ENCODE data around the gene CLTRN.
"Not testable (repeated sequence)": the region's sequence is repeated elsewhere in the genome, so short reads cannot be mapped to it uniquely, and the experiment has no call there.

The CLTRN gene, protein sequence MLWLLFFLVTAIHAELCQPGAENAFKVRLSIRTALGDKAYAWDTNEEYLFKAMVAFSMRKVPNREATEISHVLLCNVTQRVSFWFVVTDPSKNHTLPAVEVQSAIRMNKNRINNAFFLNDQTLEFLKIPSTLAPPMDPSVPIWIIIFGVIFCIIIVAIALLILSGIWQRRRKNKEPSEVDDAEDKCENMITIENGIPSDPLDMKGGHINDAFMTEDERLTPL
- total RNA-seq = 0.31 to 0.40 reads per million in 2 donors

DNA sequence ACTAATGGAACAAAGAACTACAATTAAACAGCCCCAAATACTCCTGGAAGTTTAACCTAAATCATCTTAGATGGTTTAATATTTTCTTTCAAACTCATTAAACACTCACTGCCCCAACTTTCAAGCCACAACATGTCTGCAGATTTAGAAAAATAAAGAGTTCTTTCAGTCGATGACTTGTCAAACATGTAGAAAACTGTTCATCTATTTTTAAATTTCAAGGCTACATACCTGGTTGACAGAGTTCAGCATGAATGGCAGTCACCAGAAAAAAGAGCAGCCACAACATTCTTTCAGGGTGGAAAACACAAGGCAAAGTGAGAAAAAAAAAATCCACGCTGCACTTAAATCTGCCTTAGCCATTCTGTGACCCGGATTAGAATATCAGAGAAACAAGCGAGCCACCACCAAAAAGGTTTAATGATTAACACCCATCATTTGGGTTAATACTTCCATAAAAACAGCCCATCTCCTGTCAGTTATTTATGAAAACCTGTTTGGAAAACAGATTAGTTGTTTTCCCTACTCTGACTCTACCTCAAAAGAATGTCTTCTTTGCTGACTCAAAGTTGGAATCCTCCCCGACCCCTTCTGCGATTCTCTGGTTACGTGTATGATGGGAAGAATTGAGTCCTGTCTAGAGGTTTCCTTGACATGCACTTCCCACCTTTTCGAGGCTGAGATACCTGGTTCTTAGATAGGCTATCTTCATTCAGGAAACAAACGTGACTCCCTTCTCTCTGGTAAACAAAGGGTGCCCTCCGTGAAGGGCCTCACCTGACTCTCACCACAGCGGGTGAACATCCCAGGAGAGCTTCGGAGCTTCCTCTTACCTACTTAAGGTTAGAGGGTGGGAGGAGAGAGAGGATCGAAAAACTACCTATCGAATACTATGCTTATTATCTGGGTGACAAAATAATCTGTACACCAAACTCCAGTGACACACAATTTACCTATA, at the start of gene CLTRN:
Gene CLTRN (minus strand): TSS at position 319 of the 958 bp plus-strand sequence. CDS start 30 bp downstream, at position 289.
- no peak for DNase-seq

DNA sequence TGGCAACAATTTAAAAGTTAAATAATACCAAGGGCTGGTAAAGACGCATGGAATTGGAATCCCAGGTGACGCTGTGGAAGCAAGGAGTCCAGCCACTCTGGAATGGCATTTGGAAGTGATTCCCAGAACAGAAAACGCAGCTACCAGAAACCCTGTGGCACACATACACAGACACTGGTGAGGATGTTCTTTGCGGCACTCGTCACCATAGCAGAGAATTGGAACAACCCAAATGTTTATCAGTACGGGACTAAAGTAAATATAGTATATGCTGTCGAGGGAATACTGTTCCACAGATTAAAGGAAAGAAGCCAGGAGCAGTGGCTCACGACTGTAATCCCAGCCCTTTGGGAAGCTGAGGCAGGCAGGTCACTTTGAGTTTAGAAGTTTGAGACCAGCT, 39.7 kb upstream of the CLTRN start:
- DNase-seq = not testable (repeated sequence)

DNA sequence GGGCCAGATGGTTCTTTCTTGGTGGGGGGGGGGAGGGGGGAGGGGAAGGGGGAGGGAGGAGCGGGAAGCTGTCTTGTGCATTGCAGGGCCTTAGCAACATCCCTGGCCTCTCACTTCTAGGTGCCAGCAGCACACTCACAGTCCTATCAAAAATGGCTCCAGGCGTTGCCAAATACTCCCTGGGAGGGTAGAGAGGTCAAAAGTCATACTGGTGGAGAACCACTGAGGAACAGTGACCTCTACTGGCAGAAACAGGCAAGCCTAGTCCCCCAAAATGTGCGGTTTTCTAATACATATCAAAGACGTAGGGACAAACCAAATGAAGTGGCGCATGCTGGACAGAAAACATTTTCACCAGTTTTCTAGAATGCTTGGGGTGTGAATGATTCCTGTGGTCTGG, 39.2 kb upstream of the CLTRN start:
- DNase-seq = not testable (repeated sequence)

DNA sequence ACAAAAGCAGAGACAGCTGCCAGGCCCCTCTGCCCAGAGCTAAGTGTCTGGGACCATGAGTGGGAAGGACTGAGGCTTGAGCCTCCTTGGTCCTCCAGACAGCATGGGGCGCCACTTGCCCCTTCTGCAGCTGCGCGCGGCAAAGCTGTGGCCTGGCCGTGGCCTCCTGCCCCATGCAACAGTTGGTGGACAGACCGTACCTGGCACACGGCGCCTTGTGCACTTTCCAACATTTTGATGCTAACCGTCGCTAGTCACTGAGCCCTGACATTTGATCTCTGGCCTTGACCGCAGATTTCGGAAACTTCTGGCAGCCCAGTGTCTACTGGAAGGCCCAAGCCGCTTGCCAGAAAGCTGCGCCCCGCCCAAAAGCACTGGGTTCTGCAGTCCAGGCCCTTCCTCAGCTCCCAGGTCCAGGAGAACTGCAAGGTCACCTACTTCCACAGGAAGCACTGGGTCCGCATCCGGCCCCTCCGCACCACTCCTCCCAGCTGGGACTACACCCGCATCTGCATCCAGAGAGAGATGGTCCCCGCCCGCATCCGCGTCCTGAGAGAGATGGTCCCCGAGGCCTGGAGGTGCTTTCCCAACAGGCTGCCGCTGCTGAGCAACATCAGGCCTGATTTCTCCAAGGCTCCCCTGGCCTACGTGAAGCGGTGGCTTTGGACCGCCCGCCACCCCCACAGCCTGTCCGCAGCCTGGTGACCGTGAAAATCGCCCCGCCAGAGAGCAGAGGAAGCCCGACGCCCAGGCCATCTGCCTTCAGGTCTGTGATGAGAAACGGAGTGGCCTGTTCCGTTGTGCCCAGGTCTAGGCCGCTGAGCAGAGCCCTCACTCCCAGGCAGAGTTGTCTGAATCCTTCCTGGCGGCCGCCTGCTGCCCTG, 38.1 kb upstream of the CLTRN start:
- DNase-seq = no peak

DNA sequence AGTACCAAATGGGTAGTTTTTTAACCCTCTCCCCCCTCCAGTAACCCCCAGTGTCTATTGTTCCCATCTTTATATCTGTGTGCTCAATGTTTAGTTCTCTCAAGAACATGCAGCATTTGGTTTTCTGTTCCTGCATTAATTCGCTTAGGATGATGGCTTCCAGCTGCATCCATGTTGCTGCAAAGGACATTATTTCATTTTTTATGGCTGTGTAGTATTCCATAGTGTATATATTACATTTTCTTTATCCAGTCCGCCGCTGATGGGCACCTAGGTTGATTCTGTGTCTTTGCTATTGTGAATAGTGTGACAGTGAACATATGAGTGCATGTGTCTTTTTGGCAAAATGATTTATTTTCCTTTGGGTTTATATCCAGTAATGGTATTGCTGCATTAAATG, 31.9 kb upstream of the CLTRN start:
- DNase-seq = no peak

DNA sequence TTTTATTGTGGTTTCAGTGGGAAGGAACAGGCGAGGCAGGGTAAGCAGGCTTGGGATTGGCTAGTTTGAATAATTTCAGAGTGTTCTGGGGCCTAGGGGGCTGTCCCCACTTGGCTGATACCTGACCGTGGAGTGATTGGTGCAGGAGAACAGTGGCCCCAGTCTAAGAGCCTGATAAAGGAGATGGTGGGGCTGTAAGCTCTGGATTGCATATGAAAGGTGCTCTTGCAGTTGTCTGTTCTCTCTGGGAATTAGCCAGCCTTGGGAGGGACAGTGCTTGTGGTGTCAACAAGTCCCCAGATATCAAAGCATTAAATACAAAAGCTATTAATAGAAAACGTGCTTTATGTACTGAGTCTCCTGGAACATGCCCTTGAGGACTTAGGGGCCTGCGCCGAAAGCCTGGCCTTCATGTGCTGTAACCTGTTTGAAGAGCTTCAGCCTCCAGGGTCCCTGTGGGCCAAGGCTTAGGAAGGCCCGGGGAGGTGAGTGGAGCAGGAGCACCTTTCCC, 30.4 kb upstream of the CLTRN start:
- DNase-seq = no peak

DNA sequence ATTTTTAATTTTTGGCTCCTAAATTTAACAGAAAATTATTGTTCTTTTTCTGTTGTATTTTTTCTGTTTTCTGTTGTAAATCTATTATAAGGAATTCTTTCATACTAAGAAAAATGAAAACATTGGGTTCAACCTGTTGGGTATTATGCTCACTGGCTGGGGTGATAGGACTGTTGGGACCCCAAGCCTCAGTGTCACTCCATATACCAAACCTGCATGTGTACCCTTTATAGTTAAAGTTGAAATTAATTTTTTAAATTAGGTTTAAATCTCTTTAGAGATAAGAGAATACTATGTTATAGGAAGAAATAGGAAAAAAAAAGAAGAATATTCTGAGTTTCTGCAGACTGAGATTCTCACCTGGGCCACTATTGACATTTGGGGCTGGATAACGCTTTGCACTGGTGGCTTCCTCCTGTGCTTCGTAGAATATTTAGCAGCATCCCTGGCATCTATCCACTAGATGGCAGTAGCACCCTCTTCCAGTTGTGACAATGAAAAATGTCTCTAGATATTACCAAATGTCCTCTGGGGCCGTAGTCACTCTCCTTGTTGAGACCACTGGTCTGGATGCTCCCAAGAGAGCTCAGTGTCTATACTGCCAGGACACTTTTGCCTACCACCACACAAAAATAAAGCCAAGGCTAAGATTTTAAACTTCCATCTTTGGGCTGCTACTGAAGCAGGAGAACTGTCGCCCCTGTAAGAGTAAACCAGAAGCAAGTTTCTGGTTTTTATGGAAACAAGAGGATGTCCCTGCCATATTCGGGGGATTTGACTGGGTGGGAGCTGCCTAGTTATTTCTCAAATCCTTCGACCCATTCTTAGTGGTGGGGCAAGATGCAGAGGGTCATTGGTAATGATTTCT, 22.4 kb upstream of the CLTRN start:
- peak in 4 of 5 experiments; percentile 13 to 61 (median 36) for DNase-seq

DNA sequence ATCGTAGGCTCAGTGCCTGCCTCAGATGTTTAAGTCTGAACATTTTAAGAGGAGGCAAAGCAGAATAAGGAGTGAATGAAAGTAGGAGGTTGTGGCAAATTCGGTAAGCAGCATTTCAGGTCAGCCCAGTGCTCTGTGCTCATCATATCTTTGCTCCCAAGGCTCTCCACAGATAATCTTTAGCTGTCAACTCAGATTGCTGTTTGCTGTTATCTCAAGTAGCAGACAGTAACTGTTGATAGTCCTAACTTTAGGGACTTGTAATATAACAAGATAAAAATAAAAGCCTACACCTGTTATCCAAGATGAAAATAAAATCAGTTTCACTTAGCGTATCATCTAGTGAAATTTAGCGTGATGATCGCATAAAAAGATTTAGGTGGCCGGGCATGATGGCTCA, 18.6 kb upstream of the CLTRN start:
- no peak for DNase-seq

DNA sequence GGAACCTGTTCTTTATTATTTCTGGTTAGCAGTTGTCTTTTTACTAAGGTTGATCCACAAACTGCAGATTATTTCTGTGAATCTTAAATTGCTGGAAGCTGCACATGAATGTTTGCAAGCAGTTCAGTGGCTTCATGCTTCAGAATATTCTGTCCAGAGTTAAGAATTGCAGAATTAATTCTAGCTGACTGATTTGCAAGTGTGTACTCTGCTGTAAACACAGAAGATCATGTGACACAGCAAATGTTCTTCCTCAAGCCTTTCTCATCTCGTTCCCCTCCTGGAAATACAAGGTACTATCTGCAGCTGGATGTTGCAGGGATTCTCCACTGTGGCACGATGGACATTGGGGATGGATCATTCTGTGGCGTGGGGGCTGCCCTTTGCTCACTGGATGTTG, 16.8 kb upstream of the CLTRN start:
- no peak for DNase-seq

DNA sequence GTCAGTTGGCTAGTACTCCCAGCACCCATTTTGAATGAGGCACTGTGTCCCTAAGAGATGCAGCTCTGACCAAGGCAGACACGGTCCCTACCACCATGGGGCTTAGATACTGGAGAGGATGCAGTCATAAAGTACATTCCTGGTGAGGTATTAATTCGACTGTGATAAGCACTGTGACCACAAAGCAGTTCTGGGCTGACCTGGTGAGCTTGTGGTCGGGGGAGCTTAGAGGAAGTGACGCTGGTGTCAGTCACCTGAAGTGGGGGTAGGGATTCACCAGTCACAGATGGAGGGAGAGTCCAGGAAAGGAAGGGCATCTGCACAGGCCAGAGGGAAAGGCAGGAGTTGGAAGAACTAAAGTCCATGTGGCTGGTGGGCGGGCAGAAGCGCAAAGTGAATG, 15.8 kb upstream of the CLTRN start:
- DNase-seq = peak in 1 of 5 experiments; percentile 31

DNA sequence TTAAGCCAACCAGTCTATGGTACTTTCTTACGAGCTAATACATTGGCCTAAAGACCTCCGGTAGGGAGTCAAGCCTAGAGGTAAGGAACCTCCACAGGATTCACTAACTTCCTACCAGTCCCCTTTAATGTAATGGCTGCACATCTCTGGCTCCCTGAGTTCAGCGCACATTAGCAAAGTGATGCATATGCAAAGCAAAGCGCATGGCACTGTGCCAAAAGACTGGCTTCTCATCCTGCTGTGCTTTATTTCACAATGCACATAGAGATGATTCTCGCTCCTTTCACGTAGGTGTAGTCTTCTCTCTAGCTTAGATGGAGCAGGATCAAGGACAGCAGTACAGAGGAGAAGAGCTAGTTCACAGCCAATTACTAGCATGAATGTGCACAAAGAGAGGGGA, 14.6 kb upstream of the CLTRN start:
- DNase-seq = no peak

DNA sequence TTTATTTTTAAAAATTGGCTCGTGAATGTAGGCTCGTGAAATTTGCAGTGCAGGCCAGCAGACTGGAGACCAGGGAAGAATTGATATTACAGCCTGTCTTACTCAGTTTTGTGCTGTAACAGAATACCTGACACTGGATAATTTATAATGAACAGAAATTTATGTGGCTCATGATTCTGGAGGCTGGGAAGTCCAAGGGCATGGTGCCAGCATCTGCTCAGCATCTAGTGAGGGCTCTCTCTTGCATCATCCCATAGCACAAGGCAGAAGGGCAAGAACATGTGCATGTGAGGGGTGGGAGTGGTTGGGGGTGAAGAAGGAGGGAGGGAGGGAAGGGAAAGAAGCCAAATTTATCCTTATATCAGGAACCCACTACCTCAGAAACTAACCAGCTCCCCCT, 13.7 kb upstream of the CLTRN start:
- no peak for DNase-seq

DNA sequence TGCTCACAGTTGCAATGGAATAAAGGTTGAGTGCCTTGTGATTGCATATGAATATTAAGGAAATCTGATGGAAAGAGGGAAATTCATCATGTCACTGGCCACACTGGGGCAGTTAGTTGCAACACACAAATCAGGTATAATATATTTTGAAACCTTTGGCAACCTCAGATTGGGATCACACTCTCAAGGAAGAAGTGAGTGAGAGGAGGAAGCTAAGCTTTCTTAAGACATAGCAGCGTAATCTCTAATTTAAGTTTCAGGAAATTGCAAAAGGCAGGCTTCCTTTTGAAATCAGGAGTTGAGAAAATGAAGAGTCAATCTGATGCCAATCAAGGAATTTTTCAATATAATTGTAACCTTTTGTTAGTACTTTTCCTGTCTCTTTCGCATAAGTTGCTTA, 12.3 kb upstream of the CLTRN start:
- DNase-seq = no peak

DNA sequence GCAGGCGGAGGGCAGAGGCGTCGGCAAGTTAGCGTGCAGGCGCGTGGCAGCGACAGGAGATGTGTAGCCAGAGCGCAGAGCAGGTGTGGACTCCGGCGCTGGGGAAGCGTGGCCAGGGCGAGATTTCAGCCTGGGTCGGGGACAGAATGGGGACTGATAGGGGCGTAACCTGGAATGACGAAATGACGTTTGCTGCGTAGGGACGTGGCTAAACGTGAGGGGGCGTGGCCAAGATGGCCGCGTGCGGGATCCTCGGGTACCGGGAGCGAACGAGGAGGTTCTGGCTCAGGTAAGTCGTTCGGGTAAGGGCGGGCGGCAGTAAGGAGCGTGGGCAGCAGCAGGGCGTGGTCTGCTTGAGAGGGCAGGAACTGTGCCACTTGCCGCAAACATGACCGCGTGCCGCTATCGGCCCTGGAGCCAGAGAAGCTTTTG, 10.9 kb upstream of the CLTRN start:
- peak; percentile 55 to 89 (median 76) for DNase-seq

DNA sequence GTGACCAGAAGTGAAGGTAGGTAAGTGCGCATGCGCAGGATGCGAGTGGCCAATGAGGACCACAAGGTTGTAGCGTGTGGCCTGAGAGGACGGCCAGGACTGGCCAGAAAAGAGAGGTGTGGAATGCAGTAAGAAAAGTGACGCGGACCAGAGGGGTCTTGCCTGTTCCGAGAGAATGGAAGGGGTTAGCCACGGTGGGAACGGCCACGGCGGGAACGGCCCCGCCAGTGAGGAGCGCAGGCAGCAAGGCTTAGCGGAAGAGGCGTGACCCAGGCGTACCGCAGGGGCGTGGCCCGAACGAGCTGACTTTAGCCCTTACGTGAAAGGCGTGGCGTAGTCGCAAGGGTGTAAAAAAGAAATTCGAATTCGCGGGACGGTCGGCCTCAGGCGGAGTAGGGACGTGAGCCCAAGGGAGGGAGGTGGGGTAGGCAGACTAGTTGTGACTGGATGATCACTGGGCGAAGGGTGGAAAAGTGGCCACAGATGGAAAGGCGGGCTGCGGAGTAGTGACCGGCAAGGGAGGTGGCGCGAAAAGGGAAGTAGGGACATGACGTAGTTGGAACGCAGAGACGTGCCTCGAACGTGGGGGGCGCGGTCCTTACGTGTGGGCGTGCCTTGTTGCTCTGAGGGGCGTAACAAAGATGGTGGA, 10.4 kb upstream of the CLTRN start:
- peak; percentile 51 to 96 (median 82) for DNase-seq

DNA sequence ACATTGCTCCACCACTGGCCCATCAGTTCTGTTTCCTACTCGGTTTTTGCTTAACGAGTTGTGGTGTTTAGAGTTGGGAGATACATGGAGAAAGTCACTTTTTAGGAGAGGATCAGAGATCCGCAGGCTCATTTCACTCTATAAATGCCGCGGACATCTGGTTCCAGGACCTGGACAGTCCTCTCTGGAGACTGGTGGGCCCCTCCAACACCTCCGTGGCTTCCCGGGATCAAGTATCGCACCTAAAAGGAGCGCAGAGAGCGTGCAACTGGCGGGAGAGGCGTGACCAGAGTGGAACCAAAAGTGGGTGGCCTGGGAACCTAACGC, 9.9 kb upstream of the CLTRN start:
- no peak for DNase-seq

DNA sequence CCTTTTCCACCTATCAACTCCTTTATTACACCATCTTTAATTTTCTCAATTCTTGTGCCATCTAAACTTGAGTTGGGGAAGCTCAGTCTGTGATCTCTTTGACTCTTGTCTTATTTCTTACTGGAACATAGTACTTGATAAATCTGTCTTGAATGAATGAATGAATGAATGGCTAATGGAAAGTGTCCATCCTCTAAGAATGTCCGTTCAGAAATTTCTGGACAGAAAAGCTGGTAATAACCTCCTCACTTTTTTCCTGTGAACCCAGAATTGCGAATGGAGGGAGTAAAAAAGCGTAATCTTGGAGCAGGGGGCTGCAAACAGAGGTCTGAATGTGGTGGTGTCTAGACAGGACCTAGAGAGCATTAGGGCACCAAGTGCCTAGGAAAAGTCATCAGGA, 9.4 kb upstream of the CLTRN start:
- DNase-seq = no peak

DNA sequence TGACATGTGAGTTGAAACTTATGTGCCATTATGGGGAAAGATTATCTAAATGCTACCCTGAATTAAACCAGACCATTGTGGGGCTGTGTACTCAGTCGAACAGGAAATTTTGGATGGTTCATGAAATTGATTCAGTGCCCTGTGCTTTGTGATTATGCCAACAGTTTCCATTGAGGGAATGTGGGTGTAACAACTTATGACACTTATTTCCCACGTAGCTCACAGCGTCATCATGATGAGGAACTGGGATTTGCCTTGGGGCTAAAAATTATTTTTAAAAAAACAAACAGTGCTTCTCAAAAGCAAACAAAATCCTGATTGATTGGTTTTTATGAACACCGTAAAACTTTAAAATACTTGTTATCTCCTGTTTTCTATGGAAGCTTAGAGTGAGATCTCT, 8.3 kb upstream of the CLTRN start:
- no peak for DNase-seq

DNA sequence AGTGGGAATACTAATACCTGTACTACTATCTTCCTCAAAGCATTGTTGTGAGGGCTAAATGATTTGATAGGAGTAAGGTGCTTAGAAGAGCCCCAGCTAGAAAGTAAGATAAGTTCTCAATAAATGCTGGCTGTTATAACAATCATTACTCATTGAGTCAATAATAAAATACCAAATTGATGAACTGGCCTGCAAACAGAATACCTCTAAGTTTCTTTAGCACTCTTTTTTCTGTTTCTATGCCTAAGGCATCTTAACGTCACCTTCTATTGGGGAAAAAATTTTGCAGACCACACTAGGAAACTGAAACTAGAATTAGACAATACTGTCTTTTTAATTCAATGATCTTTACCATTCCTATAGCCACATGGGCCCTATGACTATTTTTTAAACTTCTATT, 1.2 kb downstream of the CLTRN start:
- no peak for DNase-seq

DNA sequence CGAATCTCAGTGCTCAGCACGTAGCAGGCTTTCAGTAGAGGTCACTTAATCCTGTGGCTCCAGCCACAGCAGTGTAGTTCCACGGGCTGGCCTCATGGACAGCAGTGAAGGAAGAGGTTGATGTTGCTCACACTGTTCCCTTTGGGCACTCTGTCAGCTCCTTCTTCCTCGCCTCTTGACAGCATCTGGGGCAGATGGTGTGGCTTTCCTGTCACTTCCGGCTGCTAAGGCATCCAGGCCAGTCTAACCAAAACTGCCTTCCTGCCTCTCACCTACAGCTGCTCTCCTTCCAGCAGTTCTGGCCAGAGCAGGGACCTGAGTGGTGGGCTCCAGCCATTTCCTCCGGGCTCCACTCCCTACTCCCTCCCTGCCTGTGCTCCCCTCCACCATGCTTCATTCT, 9.8 kb downstream of the CLTRN start:
- DNase-seq = not testable (repeated sequence)

DNA sequence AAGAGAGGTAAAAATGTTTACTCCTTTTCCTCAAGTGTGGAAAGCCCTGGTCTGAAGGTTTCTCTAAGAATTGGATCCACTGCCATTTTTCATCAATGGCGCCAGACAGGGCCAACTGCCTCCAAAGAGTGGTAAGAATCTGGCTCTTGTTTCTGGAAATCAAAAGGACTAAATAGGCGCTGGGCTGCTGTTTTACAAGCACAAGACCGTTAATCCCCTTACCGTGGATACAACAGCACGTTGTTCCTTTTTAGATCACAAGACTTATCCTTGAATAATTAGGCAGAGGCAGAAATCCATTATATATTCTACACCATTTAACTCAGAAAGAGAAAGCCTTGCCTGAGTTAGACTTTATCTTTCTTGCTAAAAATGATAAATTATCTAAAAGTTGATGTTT, 10.6 kb downstream of the CLTRN start:
- DNase-seq = no peak
